ENCODE measurements around the gene ZNF423.

The ZNF423 gene

DNA sequence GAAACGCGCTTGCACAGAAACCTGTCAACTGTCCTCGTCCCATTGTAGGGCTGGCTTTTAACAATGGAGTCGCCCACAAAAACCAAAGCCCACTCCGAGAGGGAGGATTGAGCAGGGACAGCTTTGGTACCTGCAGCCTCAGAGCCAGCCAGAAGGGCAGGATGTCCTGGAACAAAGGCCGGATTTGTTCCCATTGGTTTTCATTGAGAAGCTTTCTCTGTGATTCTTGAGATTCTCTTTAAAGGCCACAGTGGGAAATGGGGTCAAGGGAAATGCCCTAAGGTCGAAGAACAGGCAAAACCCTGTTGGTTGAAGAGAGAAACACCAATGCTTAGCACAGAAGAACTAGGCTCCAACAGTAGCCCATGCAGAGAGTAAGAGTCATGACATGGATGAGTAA lies 416.9 kb downstream of the ZNF423 start:
- DNase-seq (ENCODE audit: low read depth, low spot score) = no peak
